HG03575 (cell line): Measurements from ENCODE around the gene SLPI.

Experiments used
- ATAC-seq: cut with Tn5 transposase; IDR thresholded peaks from one replicate; pipeline ENCODE4 v1.9.1; 2021; ENCODE audit not compliant: unreplicated experiment, insufficient number of reproducible peaks, low FRiP score; ENCODE audit errors: extremely low read depth

Gene SLPI

DNA sequence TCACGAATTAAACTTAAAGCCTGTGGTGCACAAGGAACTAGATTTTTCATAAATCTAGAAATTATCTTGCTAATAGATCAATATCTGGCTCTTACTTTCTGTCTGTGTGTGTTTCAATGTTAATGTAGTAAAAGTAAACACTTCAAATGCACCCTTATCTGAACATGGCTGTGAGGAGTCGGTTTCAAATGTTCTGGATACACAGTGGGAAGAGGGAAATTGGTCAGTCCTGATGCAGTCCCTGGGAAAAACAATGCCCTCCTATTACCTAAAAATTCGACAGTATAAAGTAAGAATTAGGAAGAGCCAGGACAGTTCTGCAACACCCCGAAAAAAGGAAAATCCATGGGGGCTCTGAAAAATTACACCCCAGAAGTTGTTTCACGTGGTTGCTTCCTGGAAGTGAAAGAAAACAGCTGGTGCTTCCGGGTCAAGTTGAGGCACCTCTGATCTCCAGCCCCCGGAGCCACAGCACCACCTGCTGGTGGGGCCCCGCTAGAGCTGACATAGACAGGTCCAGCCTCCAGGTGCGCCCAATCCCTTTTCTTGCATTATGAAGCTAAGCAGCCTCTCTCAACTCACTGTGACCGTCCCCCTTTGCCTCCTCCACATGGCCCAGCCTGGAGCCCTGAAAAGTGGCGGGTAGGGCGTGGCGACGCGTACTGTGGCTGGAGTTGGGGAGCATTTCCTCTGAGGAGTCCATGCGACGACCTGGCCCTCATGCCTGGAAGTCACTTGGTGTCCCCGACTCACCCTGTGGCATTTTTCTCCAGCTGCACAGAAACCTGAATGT lies 24.9 kb downstream of the SLPI start:
- ATAC-seq = no peak

DNA sequence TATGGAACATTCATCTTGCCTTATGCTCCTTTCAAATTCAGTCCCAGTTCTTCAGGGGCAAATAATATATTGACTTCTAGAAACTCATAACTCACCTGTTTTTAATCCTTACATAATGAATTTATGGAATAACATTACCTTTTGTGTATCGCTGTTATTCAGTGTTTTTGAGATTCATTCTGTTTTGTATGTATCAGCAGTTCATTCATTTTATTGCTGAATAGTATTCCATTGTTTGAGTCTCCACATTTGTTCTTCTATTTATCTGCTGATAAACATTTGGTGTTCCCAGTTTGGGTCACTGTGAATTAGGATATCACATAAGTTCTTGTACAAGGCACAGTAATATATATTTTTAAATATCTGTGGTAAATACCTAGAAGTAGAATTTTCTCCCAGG lies 28.1 kb downstream of the SLPI start:
- ATAC-seq = no peak

DNA sequence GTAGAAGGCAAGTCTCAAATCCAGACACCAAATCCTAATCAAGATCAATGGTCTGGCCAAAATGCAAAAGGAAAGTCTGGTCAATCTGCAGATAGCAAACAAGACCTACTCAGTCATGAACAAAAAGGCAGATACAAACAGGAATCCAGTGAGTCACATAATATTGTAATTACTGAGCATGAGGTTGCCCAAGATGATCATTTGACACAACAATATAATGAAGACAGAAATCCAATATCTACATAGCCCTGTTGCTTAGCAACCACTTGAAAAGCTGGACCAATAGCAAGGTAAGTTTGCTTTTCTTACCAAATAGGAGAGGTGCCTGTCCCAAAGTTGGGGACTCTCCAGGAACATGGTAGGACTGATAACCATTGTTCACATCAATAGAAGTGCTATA lies 31.2 kb downstream of the SLPI start:
- ATAC-seq = no peak

DNA sequence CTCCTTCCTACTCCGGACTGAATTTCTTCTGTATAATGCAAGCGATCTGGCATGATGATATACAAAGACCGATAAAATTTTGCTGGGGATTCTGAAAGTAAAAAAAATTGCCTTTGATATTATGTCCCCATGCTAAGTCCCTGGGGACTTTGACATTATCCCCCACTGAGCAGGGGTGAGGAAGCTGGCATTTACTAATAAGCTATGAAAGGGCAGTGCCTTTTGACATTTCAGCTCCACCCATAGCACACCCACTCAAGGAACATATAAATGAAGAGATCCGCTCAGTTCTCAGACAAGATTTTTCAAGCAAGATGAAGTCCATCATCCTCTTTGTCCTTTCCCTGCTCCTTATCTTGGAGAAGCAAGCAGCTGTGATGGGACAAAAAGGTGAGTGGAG lies 33.3 kb downstream of the SLPI start, which contains the start of gene SEMG2:
Gene SEMG2 (plus strand): TSS at position 298 of the 400 bp plus-strand sequence. CDS start 17 bp downstream, at position 315.
- ATAC-seq = no peak

DNA sequence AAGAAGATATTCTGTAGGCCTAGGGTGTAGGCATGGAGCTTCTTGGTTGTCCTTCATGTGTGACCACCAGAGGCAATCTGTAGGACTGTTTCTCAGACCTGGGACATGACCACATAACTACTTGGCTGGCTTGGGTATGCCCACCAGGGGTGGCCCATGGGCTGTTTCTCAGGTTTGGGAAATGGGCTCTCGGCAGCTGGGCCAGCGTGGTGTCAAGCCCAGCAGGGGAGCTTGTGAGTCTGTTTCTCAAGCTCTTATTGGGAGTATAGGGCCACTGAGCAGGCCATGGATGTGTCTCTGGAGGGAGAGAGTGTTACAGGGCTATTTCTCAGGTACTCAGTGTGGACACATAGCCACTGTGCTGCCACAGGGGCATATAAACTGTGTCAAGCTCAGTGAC lies 35.7 kb downstream of the SLPI start:
- ATAC-seq = no peak

DNA sequence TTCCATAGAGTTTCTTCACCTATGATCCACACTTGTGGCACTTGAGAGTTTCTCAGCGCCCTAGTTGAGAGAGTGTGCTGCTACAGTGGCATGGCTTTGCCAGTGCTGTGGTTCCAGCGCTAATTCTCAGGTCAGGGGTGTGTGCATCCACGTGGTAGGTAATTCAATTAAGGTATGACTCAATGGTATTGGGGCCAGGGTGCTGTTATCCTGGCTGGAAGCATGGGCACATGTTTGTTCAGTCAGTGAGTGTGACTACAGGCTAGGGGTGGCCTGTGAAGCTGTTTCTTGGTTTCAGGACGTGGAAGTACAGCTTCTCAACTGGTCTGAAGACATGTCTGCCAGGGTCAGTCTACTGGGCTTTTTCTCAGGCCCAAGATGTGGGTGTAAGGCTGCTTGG lies 36.2 kb downstream of the SLPI start:
- ATAC-seq = no peak

DNA sequence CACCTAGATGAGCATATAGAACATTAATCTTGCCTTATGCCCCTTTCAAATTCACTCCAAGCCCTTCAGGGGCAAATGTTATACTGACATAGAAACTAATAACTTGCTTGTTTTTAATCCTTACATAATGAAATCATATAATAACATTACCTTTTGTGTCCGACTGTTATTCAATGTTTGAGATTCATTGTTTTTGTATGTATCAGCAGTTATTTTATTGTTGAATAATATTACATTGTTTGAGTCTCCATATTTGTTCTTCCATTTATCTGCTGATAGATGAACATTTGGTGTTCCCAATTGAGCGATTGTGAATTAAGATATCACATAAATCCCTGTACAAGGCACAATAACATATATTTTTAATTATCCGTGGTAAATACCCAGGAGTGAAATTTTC lies 41.5 kb downstream of the SLPI start:
- no peak for ATAC-seq

DNA sequence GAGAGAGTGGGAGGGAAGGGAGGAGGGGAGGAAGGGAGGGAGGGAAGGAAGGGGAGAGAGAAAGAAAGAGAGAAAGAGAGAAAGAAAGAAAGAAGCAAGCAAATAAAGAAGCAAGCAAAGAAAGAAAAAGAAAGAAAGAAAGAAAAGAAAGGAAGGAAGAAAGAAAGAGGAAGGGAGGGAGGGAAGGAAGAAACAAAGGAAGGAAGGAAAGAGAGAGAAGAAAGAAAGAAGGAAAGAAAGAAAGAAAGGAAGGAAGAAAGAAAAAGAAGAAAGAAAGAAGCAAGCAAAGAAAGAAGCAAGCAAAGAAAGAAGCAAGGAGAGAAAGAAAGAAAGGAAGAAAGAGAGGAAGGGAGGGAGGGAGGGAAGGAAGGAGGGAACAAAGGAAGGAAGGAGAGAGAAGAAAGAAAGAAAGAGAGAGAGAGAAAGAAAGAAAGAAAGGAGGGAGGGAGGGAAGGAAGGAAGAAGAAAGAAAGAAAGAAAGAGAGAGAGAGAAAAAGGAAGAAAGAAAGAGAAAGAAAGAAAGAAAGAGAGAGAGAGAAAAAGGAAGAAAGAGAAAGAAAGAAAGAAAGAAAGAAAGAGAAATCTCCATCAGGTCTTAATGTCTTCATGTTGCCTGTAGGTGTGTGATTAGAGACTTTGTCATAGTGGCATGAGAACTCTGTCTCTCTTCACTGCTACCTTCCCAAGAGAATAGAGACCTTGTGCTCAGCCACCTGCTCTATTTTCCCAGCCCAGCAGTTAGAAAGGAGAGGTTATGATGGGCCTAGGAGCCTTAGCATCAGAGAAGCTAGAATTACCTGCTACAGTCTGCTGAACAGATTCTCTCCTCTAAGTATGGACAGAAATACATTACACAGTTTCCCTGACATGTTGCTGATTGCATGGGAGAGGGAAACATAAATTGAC lies 42.5 kb downstream of the SLPI start:
- ATAC-seq = no peak

DNA sequence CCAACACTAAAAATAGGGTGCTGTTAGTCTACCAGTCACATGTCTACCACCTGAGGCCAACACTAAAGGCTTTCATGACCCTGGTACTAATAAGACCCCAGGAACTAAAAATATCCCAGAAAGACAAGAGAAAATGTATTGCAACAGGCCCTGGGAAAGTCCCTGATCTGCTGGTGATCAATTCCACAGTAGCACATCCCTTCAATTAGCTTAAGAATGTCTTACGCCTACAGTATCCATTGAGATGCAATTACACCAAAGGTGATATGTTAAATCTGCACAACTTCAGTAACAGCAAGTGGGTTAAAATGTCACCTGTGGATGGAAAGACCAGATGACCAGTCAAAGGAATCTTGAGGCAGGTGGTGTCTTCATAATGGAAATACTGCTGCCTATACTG lies 44.4 kb downstream of the SLPI start:
- no peak for ATAC-seq

DNA sequence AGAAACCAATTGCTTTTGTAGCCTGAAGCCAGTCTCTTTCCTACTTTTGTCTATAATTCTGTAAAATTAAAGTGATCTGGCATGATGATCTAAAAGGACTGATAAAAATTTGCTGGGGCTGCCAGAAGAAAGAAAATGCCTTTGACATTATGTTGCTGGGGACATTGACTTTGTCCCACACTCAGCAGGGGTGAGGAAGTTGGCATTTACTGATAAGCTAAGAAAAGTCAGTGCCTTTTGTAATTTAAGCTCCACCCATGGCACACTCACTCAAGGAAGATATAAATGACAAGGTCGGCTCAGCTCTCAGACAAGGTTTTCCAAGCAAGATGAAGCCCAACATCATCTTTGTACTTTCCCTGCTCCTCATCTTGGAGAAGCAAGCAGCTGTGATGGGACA lies 47.6 kb downstream of the SLPI start, which contains the start of gene SEMG1:
Gene SEMG1 (plus strand): TSS at position 309 of the 400 bp plus-strand sequence. CDS start 21 bp downstream, at position 330.
- ATAC-seq = no peak
